GM23338 (cell line): ENCODE measurements around the gene EGF. TPM values are rescaled to one million over a fixed set of nuclear protein-coding genes. Genes with fewer than 3 reads are reported as not detected.
"Not testable (repeated sequence)": the region's sequence is repeated elsewhere in the genome, so short reads cannot be mapped to it uniquely, and the experiment has no call there.

Experiments
- ATAC-seq: fragments of 200-7000 bp; cut with Tn5 transposase; 3 replicates; pipeline ENCODE4 v1.9.1; 2020
- DNase-seq: peaks from one replicate; pipeline ENCODE4 v3.0.0-alpha.2; 2015; ENCODE audit warnings: low spot score
- H2AFZ ChIP-seq: fragments of 200-600 bp; sonication (generic); 2 replicates; pipeline ENCODE4 v1.8.0; 2016; ENCODE audit warnings: antibody characterized with exemption, mild to moderate bottlenecking, moderate library complexity
- H3F3A ChIP-seq: fragments of 200-600 bp; sonication (generic); replicated peaks from 2 replicates; pipeline ENCODE4 v1.8.0; 2017; ENCODE audit warnings: antibody characterized with exemption, mixed run types, low read depth
- H3K27ac ChIP-seq: fragments of 200-600 bp; sonication (generic); 2 replicates; pipeline ENCODE4 v1.6.1; 2016; ENCODE audit warnings: low read depth
- H3K27me3 ChIP-seq: fragments of 200-600 bp; sonication (generic); 2 replicates; pipeline ENCODE4 v1.8.0; 2016; ENCODE audit warnings: mild to moderate bottlenecking, mixed run types, moderate library complexity; ENCODE audit not compliant: insufficient read depth
- H3K36me3 ChIP-seq: fragments of 200-600 bp; sonication (generic); 2 replicates; pipeline ENCODE4 v1.8.0; 2016; ENCODE audit warnings: mild to moderate bottlenecking; ENCODE audit not compliant: insufficient read depth
- H3K4me1 ChIP-seq: fragments of 200-600 bp; sonication (generic); 2 replicates; pipeline ENCODE4 v1.8.0; 2016; ENCODE audit warnings: mild to moderate bottlenecking, moderate library complexity; ENCODE audit not compliant: insufficient read depth
- H3K4me2 ChIP-seq: fragments of 200-600 bp; sonication (generic); 2 replicates; pipeline ENCODE4 v1.7.1; 2017; ENCODE audit warnings: mixed run types
- H3K4me3 ChIP-seq: fragments of 200-600 bp; sonication (generic); 2 replicates; pipeline ENCODE4 v1.6.1; 2016; ENCODE audit warnings: mixed run types
- H3K79me2 ChIP-seq: fragments of 200-600 bp; sonication (generic); replicated peaks from 2 replicates; pipeline ENCODE4 v1.8.0; 2017; ENCODE audit warnings: mild to moderate bottlenecking; ENCODE audit not compliant: insufficient read depth
- H3K9me2 ChIP-seq: fragments of 200-600 bp; sonication (generic); 2 replicates; pipeline ENCODE4 v1.8.0; 2017; ENCODE audit not compliant: insufficient read depth
- H4K20me1 ChIP-seq: fragments of 200-600 bp; sonication (generic); replicated peaks from 2 replicates; pipeline ENCODE4 v1.8.0; 2017; ENCODE audit warnings: mild to moderate bottlenecking; ENCODE audit not compliant: insufficient read depth
- H3K27ac Mint-ChIP-seq: 2 replicates; pipeline ENCODE4 v1.8.0; 2020; ENCODE audit warnings: inconsistent platforms, mild to moderate bottlenecking, moderate library complexity, mixed read lengths
- H3K27me3 Mint-ChIP-seq: 3 replicates; pipeline ENCODE4 v1.8.0; 2022; ENCODE audit warnings: low read depth, mild to moderate bottlenecking, moderate library complexity, mixed read lengths, inconsistent platforms; ENCODE audit not compliant: insufficient read depth, poor library complexity
- H3K36me3 Mint-ChIP-seq: 3 replicates; pipeline ENCODE4 v1.8.0; 2021; ENCODE audit warnings: low read depth, mild to moderate bottlenecking, inconsistent platforms, moderate library complexity, mixed read lengths
- H3K4me1 Mint-ChIP-seq: 3 replicates; pipeline ENCODE4 v1.8.0; 2020; ENCODE audit warnings: mild to moderate bottlenecking, inconsistent platforms, mixed read lengths
- H3K4me3 Mint-ChIP-seq: 3 replicates; pipeline ENCODE4 v1.8.0; 2021; ENCODE audit warnings: moderate library complexity, mild to moderate bottlenecking, inconsistent platforms, mixed read lengths
- H3K9me3 Mint-ChIP-seq: 3 replicates; pipeline ENCODE4 v1.8.0; 2020; ENCODE audit warnings: moderate library complexity, mild to moderate bottlenecking, inconsistent platforms, mixed read lengths
- CREB1 ChIP-seq: fragments of 250-450 bp; sonication (Bioruptor Pico); IDR thresholded peaks from 2 replicates; pipeline ENCODE4 v1.5.0; 2020; ENCODE audit warnings: low read depth, mild to moderate bottlenecking, moderate library complexity
- ETS1 ChIP-seq: IDR thresholded peaks from 2 replicates; pipeline ENCODE4 v1.6.1; 2016; ENCODE audit warnings: antibody characterized with exemption
- EZH2 ChIP-seq: fragments of 200-600 bp; sonication (generic); IDR thresholded peaks from one replicate; pipeline ENCODE4 v1.8.0; 2017; ENCODE audit warnings: antibody characterized with exemption, mild to moderate bottlenecking, low read depth; ENCODE audit not compliant: unreplicated experiment
- EZH2phosphoT487 ChIP-seq: fragments of 200-600 bp; sonication (generic); IDR thresholded peaks from one replicate; pipeline ENCODE4 v1.8.1; 2018; ENCODE audit warnings: antibody characterized with exemption; ENCODE audit not compliant: unreplicated experiment
- JUNB ChIP-seq: IDR thresholded peaks from one replicate; pipeline ENCODE4 v1.6.1; 2016; ENCODE audit warnings: antibody characterized with exemption; ENCODE audit not compliant: unreplicated experiment
- NANOG ChIP-seq: IDR thresholded peaks from 2 replicates; pipeline ENCODE4 v1.6.1; 2016; ENCODE audit warnings: antibody characterized with exemption, borderline replicate concordance
- POLR2AphosphoS5 ChIP-seq: IDR thresholded peaks from 2 replicates; pipeline ENCODE4 v1.6.1; 2016; ENCODE audit warnings: antibody characterized with exemption, low read depth
- REST ChIP-seq: IDR thresholded peaks from one replicate; pipeline ENCODE4 v1.6.1; 2018; ENCODE audit warnings: antibody characterized with exemption; ENCODE audit not compliant: unreplicated experiment
- STAT1 ChIP-seq: IDR thresholded peaks from one replicate; pipeline ENCODE4 v1.6.1; 2016; ENCODE audit warnings: antibody characterized with exemption; ENCODE audit not compliant: unreplicated experiment
- ZNF114 ChIP-seq: fragments of 250-450 bp; sonication (Bioruptor Pico); IDR thresholded peaks from 2 replicates; pipeline ENCODE4 v1.5.0; 2020; ENCODE audit warnings: mild to moderate bottlenecking, moderate library complexity
- ZNF331 ChIP-seq: fragments of 250-450 bp; sonication (Bioruptor Pico); IDR thresholded peaks from 2 replicates; pipeline ENCODE4 v1.5.0; 2020; ENCODE audit warnings: low read depth, mild to moderate bottlenecking, moderate library complexity
- ZNF462 ChIP-seq: fragments of 250-450 bp; sonication (Bioruptor Pico); IDR thresholded peaks from 2 replicates; pipeline ENCODE4 v1.5.0; 2020; ENCODE audit warnings: mild to moderate bottlenecking, moderate library complexity
- polyA plus RNA-seq: library from polyadenylated mRNA; unstranded; fragments of >200 nt; fragmentation: Nextera tagmentation; extraction: Ambion mirVana; gene quantifications from 2 replicates; pipeline ENCODE4 v1.2.1, GENCODE V29; 2016
- total RNA-seq: library from RNA; depleted of rRNA; stranded (reverse); fragments of >200 nt; shearing (Covaris generic); gene quantifications from 2 replicates; pipeline ENCODE4 v1.2.3, GENCODE V29; 2014

Gene EGF
- total and polyA plus RNA-seq, 2 experiments from 2014 or later = 1.4 to 3.0 TPM

- ATAC-seq, H3K36me3 Mint-ChIP-seq, DNase-seq, H2AFZ ChIP-seq, H3K27ac Mint-ChIP-seq, H3K4me3 ChIP-seq, H3K9me2 ChIP-seq, H3K4me2 ChIP-seq, H3K4me1 Mint-ChIP-seq, H3K79me2 ChIP-seq, H3F3A ChIP-seq, H4K20me1 ChIP-seq, H3K27ac ChIP-seq, H3K27me3 ChIP-seq, H3K4me3 Mint-ChIP-seq, H3K27me3 Mint-ChIP-seq, H3K9me3 Mint-ChIP-seq, H3K36me3 ChIP-seq, H3K4me1 ChIP-seq: not testable (repeated sequence)
Measured at GRCh38 chr4:110039164-110039563, 126.5 kb downstream of the EGF start.

- ATAC-seq = no peak
- Histone ChIP-seq H3K27ac (no peak overlapping the region), H3K4me3 (no peak overlapping the region), H3K27me3 (no peaks in the 10 kb centered on the region), H3F3A (no peaks in the 10 kb centered on the region), H3K9me2 (no peaks in the 10 kb centered on the region), H4K20me1 (0 out of 2 replicates have a peak, but pooled peaks cover 1% of the 10 kb centered on the region), H3K4me2 (no peak overlapping the region), H3K36me3 (no peaks in the 10 kb centered on the region), H2AFZ (no peak overlapping the region), H3K79me2 (no peaks in the 10 kb centered on the region), H3K4me1 (peaks cover 7% of the 10 kb centered on the region; the same call in 1 of the 2 replicates)
- Mint-ChIP-seq H3K4me1 (peaks cover 9% of the 10 kb centered on the region; the same call in 2 of the 3 replicates), H3K36me3 (no peaks in the 10 kb centered on the region), H3K4me3 (no peak overlapping the region), H3K9me3 (no peaks in the 10 kb centered on the region), H3K27ac (no peak overlapping the region), H3K27me3 (peaks cover 3% of the 10 kb centered on the region)
- DNase-seq = no peak
- TF ChIP-seq EZH2 (no peak), STAT1 (no peak), ZNF462 (CRISPR knock-in tag) (no peak), JUNB (no peak), REST (no peak), ETS1 (no peak), POLR2AphosphoS5 (no peak), EZH2phosphoT487 (no peak), ZNF114 (CRISPR knock-in tag) (no peak), NANOG (no peak), ZNF331 (CRISPR knock-in tag) (no peak), CREB1 (CRISPR knock-in tag) (no peak)
Measured at GRCh38 chr4:110041735-110042134, 129.1 kb downstream of the EGF start.
